Occipital lobe (tissue), 1 donor: Measurements from ENCODE around the gene GLRX3. TPM values are rescaled to one million over a fixed set of nuclear protein-coding genes. Genes with fewer than 3 reads are reported as not detected.

Experiments
- total RNA-seq: library from RNA; depleted of rRNA; stranded (reverse); fragments of >200 nt; gene quantifications from one replicate; pipeline ENCODE4 v1.2.3, GENCODE V29; 2014

Gene GLRX3
- total RNA-seq, 1 donor from 2014 or later, result 49.0 TPM

Other genes with a start within 250 kb of the GLRX3 start
- 0.31 TPM for gene EBF3, start 172.1 kb upstream of the GLRX3 start, total RNA-seq
- gene C10orf143, start 25.6 kb upstream of the GLRX3 start, total RNA-seq, result 1.1 TPM